Measurements from ENCODE around the gene DBF4B.

- peak; percentile 61; the same call in 1 of the 2 replicates for TF ChIP-seq POLR2A (IDR thresholded peaks at IDR 0.05; ENCODE audit: low read depth, low read length)
- TF ChIP-seq POLR2AphosphoS5 (IDR thresholded peaks at IDR 0.05; ENCODE audit: low read depth, low read length) = no peak
- 0 out of 2 replicates have a peak, but pooled peaks have one; percentile 17 for TF ChIP-seq SPI1 (IDR thresholded peaks at IDR 0.05; ENCODE audit: low read depth, low read length)
- no peak; the same call in 1 of the 2 replicates for TF ChIP-seq TAF1 (IDR thresholded peaks at IDR 0.05; ENCODE audit: low read depth, low read length)
- no peak for TF ChIP-seq POU2F2 (IDR thresholded peaks at IDR 0.05; ENCODE audit: low read depth, low read length)
Measured at GRCh38 chr17:44708401-44709263, at the start of gene DBF4B.
